KMS-11 (cell line): Measurements from ENCODE around the gene OCA2.
"Not testable (repeated sequence)": the region's sequence is repeated elsewhere in the genome, so short reads cannot be mapped to it uniquely, and the experiment has no call there.

ENCODE experiments used
- H2AFZ ChIP-seq: fragments of 200-600 bp; sonication (generic); 2 replicates; pipeline ENCODE4 v1.6.1; 2016; ENCODE audit warnings: antibody characterized with exemption, mixed run types, low read depth
- H3K27ac ChIP-seq: fragments of 200-600 bp; sonication (generic); 2 replicates; pipeline ENCODE4 v1.6.1; 2016; ENCODE audit warnings: mild to moderate bottlenecking, mixed run types
- H3K27me3 ChIP-seq: fragments of 200-600 bp; sonication (generic); 2 replicates; pipeline ENCODE4 v1.6.1; 2017; ENCODE audit warnings: mild to moderate bottlenecking, low read depth, mixed run types, moderate library complexity; ENCODE audit not compliant: insufficient read depth
- H3K36me3 ChIP-seq: fragments of 200-600 bp; sonication (generic); 2 replicates; pipeline ENCODE4 v1.6.1; 2017; ENCODE audit warnings: mild to moderate bottlenecking, mixed run types; ENCODE audit not compliant: insufficient read depth
- H3K4me1 ChIP-seq: fragments of 200-600 bp; sonication (generic); 2 replicates; pipeline ENCODE4 v1.6.1; 2016; ENCODE audit warnings: mild to moderate bottlenecking, low read depth, mixed run types; ENCODE audit not compliant: poor library complexity, severe bottlenecking
- H3K4me2 ChIP-seq: fragments of 200-600 bp; sonication (generic); 2 replicates; pipeline ENCODE4 v1.7.0; 2016; ENCODE audit warnings: mild to moderate bottlenecking, mixed run types
- H3K4me3 ChIP-seq: fragments of 200-600 bp; sonication (generic); IDR thresholded peaks from 2 replicates; pipeline ENCODE4 v1.6.1; 2017; ENCODE audit warnings: low read depth, low read length, mixed read lengths; ENCODE audit not compliant: insufficient read depth
- H3K79me2 ChIP-seq: fragments of 200-600 bp; sonication (generic); 2 replicates; pipeline ENCODE4 v1.6.1; 2016; ENCODE audit warnings: low read depth, mixed run types; ENCODE audit not compliant: insufficient read depth
- H3K9ac ChIP-seq: fragments of 200-600 bp; sonication (generic); 2 replicates; pipeline ENCODE4 v1.6.1; 2016; ENCODE audit warnings: mild to moderate bottlenecking, mixed run types
- H4K20me1 ChIP-seq: fragments of 200-600 bp; sonication (generic); 2 replicates; pipeline ENCODE4 v1.6.1; 2016; ENCODE audit warnings: mild to moderate bottlenecking, mixed run types; ENCODE audit not compliant: insufficient read depth
- TF ChIP-seq, protein P1 (sequence below): fragments of 200-600 bp; sonication (generic); conservative IDR thresholded peaks from 2 replicates; pipeline ENCODE4 v1.6.1; 2017; ENCODE audit warnings: low read depth, mild to moderate bottlenecking, antibody characterized with exemption, low read length, moderate library complexity, mixed read lengths

Gene OCA2

GRCh38 chr15:28125673-28126651 is 26.8 kb upstream of the OCA2 start:
- H3K36me3 ChIP-seq = no peaks in the 10 kb centered on the region
- no peaks in the 10 kb centered on the region for H3K4me1 ChIP-seq
- no peaks in the 10 kb centered on the region for H4K20me1 ChIP-seq
- TF ChIP-seq, protein P1, sequence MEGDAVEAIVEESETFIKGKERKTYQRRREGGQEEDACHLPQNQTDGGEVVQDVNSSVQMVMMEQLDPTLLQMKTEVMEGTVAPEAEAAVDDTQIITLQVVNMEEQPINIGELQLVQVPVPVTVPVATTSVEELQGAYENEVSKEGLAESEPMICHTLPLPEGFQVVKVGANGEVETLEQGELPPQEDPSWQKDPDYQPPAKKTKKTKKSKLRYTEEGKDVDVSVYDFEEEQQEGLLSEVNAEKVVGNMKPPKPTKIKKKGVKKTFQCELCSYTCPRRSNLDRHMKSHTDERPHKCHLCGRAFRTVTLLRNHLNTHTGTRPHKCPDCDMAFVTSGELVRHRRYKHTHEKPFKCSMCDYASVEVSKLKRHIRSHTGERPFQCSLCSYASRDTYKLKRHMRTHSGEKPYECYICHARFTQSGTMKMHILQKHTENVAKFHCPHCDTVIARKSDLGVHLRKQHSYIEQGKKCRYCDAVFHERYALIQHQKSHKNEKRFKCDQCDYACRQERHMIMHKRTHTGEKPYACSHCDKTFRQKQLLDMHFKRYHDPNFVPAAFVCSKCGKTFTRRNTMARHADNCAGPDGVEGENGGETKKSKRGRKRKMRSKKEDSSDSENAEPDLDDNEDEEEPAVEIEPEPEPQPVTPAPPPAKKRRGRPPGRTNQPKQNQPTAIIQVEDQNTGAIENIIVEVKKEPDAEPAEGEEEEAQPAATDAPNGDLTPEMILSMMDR = peak; percentile 61; the same call in 1 of the 2 replicates
- no peak overlapping the region for H3K9ac ChIP-seq
- H3K4me3 ChIP-seq = no peak overlapping the region
- no peaks in the 10 kb centered on the region for H3K27me3 ChIP-seq
- H3K79me2 ChIP-seq = no peaks in the 10 kb centered on the region
- H3K27ac ChIP-seq = no peak overlapping the region
- no peak overlapping the region for H3K4me2 ChIP-seq
- no peak overlapping the region for H2AFZ ChIP-seq

DNA sequence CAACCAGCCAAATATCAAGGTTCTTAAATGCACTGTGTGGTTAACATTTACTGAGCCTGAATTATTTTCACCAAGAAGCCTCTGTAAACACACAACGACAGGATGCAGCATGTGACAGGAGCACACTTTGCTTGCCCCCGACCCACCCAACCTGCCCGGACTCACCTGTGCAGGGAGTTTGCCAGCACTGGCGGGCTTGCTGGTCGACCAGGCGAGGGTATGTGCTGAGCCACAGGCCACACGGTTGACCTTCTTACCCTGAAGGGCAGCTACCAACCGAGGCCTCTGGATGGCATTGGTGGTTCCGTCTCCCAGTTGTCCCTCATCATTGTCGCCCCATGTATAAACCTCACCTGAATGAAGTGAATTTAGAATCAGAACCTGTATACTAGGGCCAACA is 25.7 kb upstream of the OCA2 start:
- Histone ChIP-seq H3K79me2 (no peaks in the 10 kb centered on the region), H3K27me3 (no peaks in the 10 kb centered on the region), H3K4me1 (no peaks in the 10 kb centered on the region), H3K4me2 (no peak overlapping the region), H3K4me3 (no peak overlapping the region), H3K27ac (no peak overlapping the region), H3K36me3 (no peaks in the 10 kb centered on the region), H2AFZ (no peak overlapping the region), H4K20me1 (no peaks in the 10 kb centered on the region), H3K9ac (no peak overlapping the region)
- TF ChIP-seq, protein P1 = no peak

- no peaks in the 10 kb centered on the region for H3K79me2 ChIP-seq
- H2AFZ ChIP-seq = no peak overlapping the region
- no peaks in the 10 kb centered on the region for H3K36me3 ChIP-seq
Observed at GRCh38 chr15:28123408-28124023, 24.4 kb upstream of the OCA2 start.

DNA sequence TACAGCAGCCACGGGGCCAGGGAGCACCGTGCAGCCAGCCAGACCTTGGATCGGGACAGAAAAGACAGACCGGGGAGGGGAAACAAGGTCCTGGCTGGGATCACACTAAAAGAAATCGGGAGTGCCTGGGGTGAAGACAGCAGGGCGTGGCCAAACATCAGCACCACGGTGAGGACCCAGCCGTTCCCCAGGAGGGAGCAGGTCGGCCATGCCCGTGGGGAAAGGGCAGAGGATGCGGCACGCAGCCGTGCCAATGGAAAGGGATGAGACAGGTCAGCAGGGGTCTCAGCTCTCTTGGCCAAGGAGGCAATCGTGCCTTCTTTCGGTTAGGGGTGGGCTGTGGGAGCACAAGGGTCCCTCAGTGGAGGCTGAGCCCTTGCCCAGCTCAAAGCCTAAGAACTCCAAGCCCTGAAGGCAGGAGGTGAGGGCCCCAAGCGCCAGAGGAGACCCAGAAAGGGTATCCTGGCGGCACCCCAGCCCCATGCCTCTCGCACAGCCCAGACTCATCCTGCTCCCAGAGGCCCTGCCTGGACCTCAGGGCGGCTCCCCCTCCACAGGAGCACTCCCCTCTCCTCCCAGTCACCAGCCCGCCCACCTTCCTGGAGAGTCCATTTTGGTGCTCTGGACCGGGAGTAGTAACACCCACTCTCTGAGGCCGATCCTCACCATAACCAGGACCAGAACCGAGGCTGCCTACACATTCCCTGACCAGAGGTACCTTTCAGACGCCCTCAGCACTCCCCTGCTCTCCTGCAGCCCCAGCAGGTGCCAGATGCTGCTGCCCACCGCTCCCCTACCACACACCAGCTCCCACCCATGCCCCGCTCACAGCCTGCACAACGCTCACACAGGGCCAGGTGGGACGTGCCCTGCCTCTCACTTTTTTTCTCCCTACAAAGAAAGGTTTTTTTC is 23.2 kb upstream of the OCA2 start:
- H3K4me3 ChIP-seq = no peak overlapping the region
- no peaks in the 10 kb centered on the region for H4K20me1 ChIP-seq
- H3K27ac ChIP-seq = no peak overlapping the region
- TF ChIP-seq, protein P1 = no peak
- no peaks in the 10 kb centered on the region for H3K4me1 ChIP-seq
- no peak overlapping the region for H3K9ac ChIP-seq
- H3K27me3 ChIP-seq = no peaks in the 10 kb centered on the region
- no peak overlapping the region for H3K4me2 ChIP-seq
- H3K79me2 ChIP-seq = no peaks in the 10 kb centered on the region
- H3K36me3 ChIP-seq = no peaks in the 10 kb centered on the region
- no peak overlapping the region for H2AFZ ChIP-seq

More at GRCh38 chr15:28123408-28124023, 24.4 kb upstream of the OCA2 start:
- no peaks in the 10 kb centered on the region for H3K4me1 ChIP-seq
- H4K20me1 ChIP-seq = no peaks in the 10 kb centered on the region
- H3K9ac ChIP-seq = no peak overlapping the region
- TF ChIP-seq, protein P1 = peak; percentile 80
- no peak overlapping the region for H3K27ac ChIP-seq
- H3K4me2 ChIP-seq = no peak overlapping the region
- no peaks in the 10 kb centered on the region for H3K27me3 ChIP-seq
- H3K4me3 ChIP-seq = no peak overlapping the region

DNA sequence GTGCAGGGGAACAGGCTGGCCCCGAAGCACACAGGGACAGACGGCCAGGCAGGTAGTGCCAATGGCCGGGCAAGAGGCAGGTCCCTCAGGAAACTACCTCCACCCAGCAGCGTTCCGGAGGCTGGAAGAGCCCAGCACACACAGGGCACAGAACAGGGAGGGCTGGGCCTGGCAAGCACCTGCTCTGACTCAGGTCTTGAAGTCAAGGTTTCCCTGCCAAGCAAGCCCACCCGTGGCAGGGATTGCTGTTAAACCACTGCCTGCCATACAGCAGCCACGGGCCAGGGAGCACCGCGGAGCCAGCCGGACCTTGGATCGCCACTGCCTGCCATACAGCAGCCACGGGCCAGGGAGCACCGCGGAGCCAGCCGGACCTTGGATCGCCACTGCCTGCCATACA is 22.5 kb upstream of the OCA2 start:
- not testable (repeated sequence) for H3K79me2 ChIP-seq, H3K4me3 ChIP-seq, H3K36me3 ChIP-seq, H3K4me1 ChIP-seq, H3K4me2 ChIP-seq, H2AFZ ChIP-seq, H3K27me3 ChIP-seq, H4K20me1 ChIP-seq, H3K27ac ChIP-seq, H3K9ac ChIP-seq
